Kidney (tissue), 14 donors: Measurements from ENCODE around the gene HCRTR1. TPM values are rescaled to one million over a fixed set of nuclear protein-coding genes. Genes with fewer than 3 reads are reported as not detected.

Source experiments
- DNase-seq, 5 donors: peaks; one replicate each; pipeline ENCODE4 v3.0.0-alpha.2; 2013 to 2020
- FAIRE-seq: peaks from 2 replicates; lab custom pipeline; 2012; peaks lifted over from hg19 to GRCh38; lab: Jason Lieb, UNC
- H3K27ac ChIP-seq, 2 donors: one replicate each; pipeline ENCODE4 v1.7.0; 2013; ENCODE audit warnings: low read depth in 2 of 2, low read length in 2 of 2, inconsistent platforms in 1 of 2
- H3K27me3 ChIP-seq: one replicate; pipeline ENCODE4 v1.7.1; 2013; ENCODE audit warnings: low read length, inconsistent platforms; ENCODE audit not compliant: control insufficient read depth, insufficient read depth
- H3K36me3 ChIP-seq, 3 donors: one replicate each; pipeline versions ENCODE4 v1.7.0 to v1.7.1; 2013; ENCODE audit warnings: low read length in 3 of 3, control low read depth in 1 of 3, inconsistent platforms in 1 of 3; ENCODE audit not compliant: insufficient read depth in 3 of 3, control insufficient read depth in 2 of 3
- H3K4me1 ChIP-seq, 3 donors: one replicate each; pipeline versions ENCODE4 v1.7.0 to v1.7.1; 2013; ENCODE audit warnings: low read length in 3 of 3, inconsistent platforms in 1 of 3, low read depth in 1 of 3; ENCODE audit not compliant: control insufficient read depth in 2 of 3, insufficient read depth in 2 of 3
- H3K4me3 ChIP-seq, 3 donors: one replicate each; pipeline versions ENCODE4 v1.7.0 to v1.8.1; 2013; ENCODE audit warnings: low read length in 3 of 3, control low read depth in 1 of 3, inconsistent platforms in 1 of 3
- H3K9ac ChIP-seq, 3 donors: one replicate each; pipeline versions ENCODE4 v1.7.0 to v1.7.1; 2013; ENCODE audit warnings: low read length in 3 of 3, control low read depth in 1 of 3, inconsistent platforms in 1 of 3
- H3K9me3 ChIP-seq, 3 donors: one replicate each; pipeline versions ENCODE4 v1.7.0 to v1.7.1; 2013; ENCODE audit warnings: low read length in 3 of 3, control low read depth in 1 of 3, inconsistent platforms in 1 of 3; ENCODE audit not compliant: control insufficient read depth in 2 of 3, insufficient read depth in 1 of 3
- CTCF ChIP-seq: IDR thresholded peaks from 3 replicates; pipeline ENCODE4 v1.5.1; 2012; ENCODE audit warnings: mild to moderate bottlenecking, moderate library complexity, borderline replicate concordance; ENCODE audit not compliant: insufficient read depth; ENCODE audit errors: extremely low read depth
- intact Hi-C: fragments of 100-400 bp; cut with DNase I; formaldehyde crosslinking; loops from one replicate; pipeline ENCODE4 v1.11.1; 2022
- polyA plus RNA-seq: library from polyadenylated mRNA; stranded (reverse); fragments of 350-450 nt; fragmentation: Illumina TruSeq; extraction: RNeasy Lipid Tissue Mini Kit (QIAGEN cat#74804); gene quantifications from one replicate; pipeline ENCODE4 v1.2.3, GENCODE V29; 2014; ENCODE audit warnings: low read depth, low replicate concordance; ENCODE audit not compliant: insufficient read depth
- total RNA-seq: library from RNA; stranded (reverse); fragmentation: NEBNext Ultra II Directional; extraction: Animal tissue kit (Norgen Biotek cat#: 25700); gene quantifications from one replicate; pipeline ENCODE4 v1.2.1, GENCODE V29; 2021
- donor health status: control.
- donor health status: control.
- donor health status: control.
- donor health status: control.
- donor health status: control.
- donor health status: DM: yes; HTN: yes; CAD: no.
- donor health status: Normal renal cell carcinoma (clear cell type).

HCRTR1 gene
- total and polyA plus RNA-seq, 2 donors from 2014 or later, result 0.35 TPM; not detected in 1

- H3K27me3 ChIP-seq, result peaks cover 3% of the 10 kb centered on the region
- H3K36me3 ChIP-seq, result no peaks in the 10 kb centered on the region
- H3K4me1 ChIP-seq, result peaks cover 0 to 4% (median 0%) of the 10 kb centered on the region in 3 donors
- no peak overlapping the region for H3K9ac ChIP-seq
- DNase-seq, result no peak
- H3K9me3 ChIP-seq, result no peaks in the 10 kb centered on the region
- H3K27ac ChIP-seq, result no peak overlapping the region
- no peak for TF ChIP-seq CTCF
- intact Hi-C loops, result no loop called here
- no peak for FAIRE-seq
- no peak overlapping the region for H3K4me3 ChIP-seq
Measured at GRCh38 chr1:31615939-31616338, 1.6 kb upstream of the HCRTR1 start.

- Histone ChIP-seq H3K36me3 (no peaks in the 10 kb centered on the region), H3K9me3 (no peaks in the 10 kb centered on the region), H3K27me3 (peaks cover 3% of the 10 kb centered on the region), H3K4me3 (peak overlapping the region in 1 of 3 donors; percentile 47), H3K9ac (no peak overlapping the region), H3K27ac (no peak overlapping the region), H3K4me1 (peaks cover 0 to 4% (median 0%) of the 10 kb centered on the region in 3 donors)
- intact Hi-C loops, result no loop called here
- peak; percentile 66 for TF ChIP-seq CTCF
- FAIRE-seq (no peak), DNase-seq (peak; percentile 81 to 86 (median 82))
Measured at GRCh38 chr1:31617916-31618746, 642 bp downstream of the HCRTR1 start.

GRCh38 chr1:31618916-31619846 is 1.7 kb downstream of the HCRTR1 start:
- no peak for FAIRE-seq
- H3K9me3 ChIP-seq, result no peaks in the 10 kb centered on the region
- peaks cover 0 to 4% (median 0%) of the 10 kb centered on the region in 3 donors for H3K4me1 ChIP-seq
- peaks cover 3% of the 10 kb centered on the region for H3K27me3 ChIP-seq
- DNase-seq, result no peak
- no peak overlapping the region for H3K27ac ChIP-seq
- intact Hi-C loops, result no loop called here
- no peaks in the 10 kb centered on the region for H3K36me3 ChIP-seq
- H3K4me3 ChIP-seq, result no peak overlapping the region
- no peak overlapping the region for H3K9ac ChIP-seq
- no peak for TF ChIP-seq CTCF
